Right lobe of liver (tissue), 6 donors: ENCODE data around the gene KLF12. TPM values are rescaled to one million over a fixed set of nuclear protein-coding genes. Genes with fewer than 3 reads are reported as not detected.
A peak's percentile ranks its signal among the peaks of the same experiment; 100 is the strongest.

Experiments used
- ATAC-seq, 4 donors: fragments of 200-7000 bp; cut with Tn5 transposase; one replicate each; pipeline ENCODE4 v1.9.1; 2020; ENCODE audit warnings: mild to moderate bottlenecking in 4 of 4, moderate library complexity in 4 of 4
- DNase-seq, 3 donors: peaks; one replicate each; pipeline ENCODE4 v3.0.0-alpha.2; 2020
- H3K27ac ChIP-seq, 3 donors: fragments of 200-600 bp; one replicate each; pipeline ENCODE4 v1.8.0; 2022
- H3K27me3 ChIP-seq, 2 donors: fragments of 200-600 bp; one replicate each; pipeline ENCODE4 v1.8.0; 2022
- H3K36me3 ChIP-seq, 4 donors: fragments of 200-600 bp; sonication (generic) in 1 of 4; one replicate each; pipeline versions ENCODE4 v1.5.1 to v1.8.0; 2017 to 2022; ENCODE audit warnings: control low read depth in 1 of 4
- H3K4me1 ChIP-seq, 4 donors: fragments of 200-600 bp; sonication (generic) in 1 of 4; one replicate each; pipeline versions ENCODE4 v1.5.1 to v1.8.0; 2017 to 2022; ENCODE audit warnings: control low read depth in 1 of 4
- H3K4me3 ChIP-seq, 3 donors: fragments of 200-600 bp; one replicate each; pipeline ENCODE4 v1.8.0; 2022
- H3K9me3 ChIP-seq, 4 donors: fragments of 200-600 bp; sonication (generic) in 1 of 4; one replicate each; pipeline versions ENCODE4 v1.5.1 to v1.8.0; 2017 to 2022; ENCODE audit warnings: control low read depth in 1 of 4
- POLR2A ChIP-seq: fragments of 450-650 bp; IDR thresholded peaks from one replicate; pipeline ENCODE4 v1.6.1; 2017; ENCODE audit warnings: antibody characterized with exemption, mild to moderate bottlenecking
- WGBS: methylation state at CpG from one replicate; pipeline ENCODE4 v1.1.6; 2018; ENCODE audit warnings: low coverage, low lambda C conversion rate; ENCODE audit not compliant: insufficient coverage; ENCODE audit errors: missing lambda C conversion rate; 5-methylcytosine and 5-hydroxymethylcytosine counted together
- intact Hi-C, 2 donors: fragments of 100-400 bp; cut with DNase I; formaldehyde crosslinking; loops; one replicate each; pipeline versions ENCODE4 v1.11.2 to v1.14.1; 2022
- total RNA-seq, 6 experiments: library from RNA; depleted of rRNA in 2 of 6; stranded (reverse); fragments of >200 nt in 2 of 6; fragmentation: NEBNext Ultra II Directional in 3 of 6; extraction: Animal tissue kit (Norgen Biotek cat#: 25700) in 3 of 6; gene quantifications; one replicate each; pipeline versions ENCODE4 v1.1.0 to v1.2.4, GENCODE V29; 2016 to 2023
- TF ChIP-seq, protein P1 (sequence below), 4 donors: fragments of 200-600 bp in 3 of 4; fragments of 450-650 bp in 1 of 4; IDR thresholded peaks; one replicate each; pipeline versions ENCODE4 v1.5.1 to v1.8.0; 2016 to 2022; ENCODE audit warnings: antibody characterized with exemption in 4 of 4, mild to moderate bottlenecking in 2 of 4
- donor health status: DM: no; HTN: yes; CAD: no.
- donor health status: DM: no; HTN: no; CAD: no.
- donor health status: DM: no; HTN: no; CAD: no.
- donor health status: DM: no; HTN: yes; CAD: no.
- donor health status: DM: no; HTN: yes; CAD: no.

Gene KLF12
- total RNA-seq, 6 experiments from 2014 or later = 6.0 to 20.7 (median 10.4) TPM

DNA sequence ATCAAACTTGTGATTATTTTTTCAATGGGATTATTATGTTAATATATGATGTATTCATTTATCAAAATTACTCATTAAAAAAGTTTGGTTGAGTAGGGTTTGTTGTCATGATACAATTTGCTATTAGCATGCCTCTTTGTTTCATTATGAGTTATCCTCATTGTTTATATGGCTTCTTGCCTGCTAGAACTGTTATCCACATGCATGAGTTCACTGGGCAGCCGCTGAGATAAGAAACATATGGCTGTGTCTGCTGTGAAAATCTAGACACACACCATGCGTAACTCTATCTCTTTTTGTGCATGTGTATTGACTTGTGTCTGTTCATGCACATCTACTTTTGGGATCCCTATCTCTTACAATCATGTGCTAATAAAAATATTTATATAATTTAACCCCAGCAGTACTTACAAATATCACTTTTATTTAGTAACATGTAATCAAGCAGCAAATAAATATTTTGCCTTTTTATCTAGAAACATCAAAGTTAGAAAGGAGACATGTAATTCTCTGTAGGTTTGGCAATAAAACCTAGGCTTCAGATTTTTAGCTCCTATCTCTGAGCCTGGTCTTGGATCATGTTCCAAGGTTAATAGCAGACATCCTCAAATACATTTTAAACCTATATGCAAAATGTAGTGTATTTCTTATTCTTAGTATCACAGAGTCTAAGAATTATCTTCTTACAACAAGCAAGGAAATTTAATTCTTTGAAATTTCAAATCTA, 11.2 kb upstream of the KLF12 start:
- Histone ChIP-seq H3K4me1 (peaks cover 0 to 12% (median 0%) of the 10 kb centered on the region in 4 donors), H3K27me3 (no peaks in the 10 kb centered on the region), H3K36me3 (no peaks in the 10 kb centered on the region), H3K4me3 (no peak overlapping the region), H3K9me3 (no peaks in the 10 kb centered on the region), H3K27ac (no peak overlapping the region)
- WGBS = 46% methylated on average over 2 of the region's 2 CpGs
- intact Hi-C loops = no loop called here
- TF ChIP-seq POLR2A = no peak
- TF ChIP-seq, protein P1, sequence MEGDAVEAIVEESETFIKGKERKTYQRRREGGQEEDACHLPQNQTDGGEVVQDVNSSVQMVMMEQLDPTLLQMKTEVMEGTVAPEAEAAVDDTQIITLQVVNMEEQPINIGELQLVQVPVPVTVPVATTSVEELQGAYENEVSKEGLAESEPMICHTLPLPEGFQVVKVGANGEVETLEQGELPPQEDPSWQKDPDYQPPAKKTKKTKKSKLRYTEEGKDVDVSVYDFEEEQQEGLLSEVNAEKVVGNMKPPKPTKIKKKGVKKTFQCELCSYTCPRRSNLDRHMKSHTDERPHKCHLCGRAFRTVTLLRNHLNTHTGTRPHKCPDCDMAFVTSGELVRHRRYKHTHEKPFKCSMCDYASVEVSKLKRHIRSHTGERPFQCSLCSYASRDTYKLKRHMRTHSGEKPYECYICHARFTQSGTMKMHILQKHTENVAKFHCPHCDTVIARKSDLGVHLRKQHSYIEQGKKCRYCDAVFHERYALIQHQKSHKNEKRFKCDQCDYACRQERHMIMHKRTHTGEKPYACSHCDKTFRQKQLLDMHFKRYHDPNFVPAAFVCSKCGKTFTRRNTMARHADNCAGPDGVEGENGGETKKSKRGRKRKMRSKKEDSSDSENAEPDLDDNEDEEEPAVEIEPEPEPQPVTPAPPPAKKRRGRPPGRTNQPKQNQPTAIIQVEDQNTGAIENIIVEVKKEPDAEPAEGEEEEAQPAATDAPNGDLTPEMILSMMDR (IDR thresholded peaks at IDR 0.05) = no peak
- DNase-seq (no peak), ATAC-seq (no peak)

DNA sequence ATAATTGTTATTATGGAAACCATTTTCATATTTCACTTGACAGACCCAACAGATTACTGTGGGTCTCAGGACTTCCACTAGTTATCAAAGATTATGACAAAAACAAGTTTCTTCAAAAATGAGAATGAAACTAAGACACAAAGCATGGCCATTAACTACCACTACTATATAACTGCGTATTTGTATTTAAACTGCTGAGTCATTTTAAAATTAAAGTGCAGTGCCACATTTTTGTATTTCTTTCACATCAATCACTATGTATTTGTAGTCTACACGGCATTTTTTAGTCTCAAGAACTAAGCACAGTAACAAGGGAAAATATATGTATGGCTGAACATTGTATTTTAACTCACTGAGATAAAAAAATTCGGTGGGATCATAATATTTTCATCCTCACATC, 10.1 kb upstream of the KLF12 start:
- H3K27me3 ChIP-seq = no peaks in the 10 kb centered on the region
- intact Hi-C loops = no loop called here
- no peak overlapping the region for H3K27ac ChIP-seq
- TF ChIP-seq, protein P1 (IDR thresholded peaks at IDR 0.05) = no peak
- no peak for TF ChIP-seq POLR2A
- no peak overlapping the region for H3K4me3 ChIP-seq
- H3K36me3 ChIP-seq = no peaks in the 10 kb centered on the region
- DNase-seq (no peak), ATAC-seq (no peak)
- H3K4me1 ChIP-seq = peaks cover 0 to 12% (median 0%) of the 10 kb centered on the region in 4 donors
- H3K9me3 ChIP-seq = no peaks in the 10 kb centered on the region
- 70% methylated on average over 3 of the region's 3 CpGs for WGBS

DNA sequence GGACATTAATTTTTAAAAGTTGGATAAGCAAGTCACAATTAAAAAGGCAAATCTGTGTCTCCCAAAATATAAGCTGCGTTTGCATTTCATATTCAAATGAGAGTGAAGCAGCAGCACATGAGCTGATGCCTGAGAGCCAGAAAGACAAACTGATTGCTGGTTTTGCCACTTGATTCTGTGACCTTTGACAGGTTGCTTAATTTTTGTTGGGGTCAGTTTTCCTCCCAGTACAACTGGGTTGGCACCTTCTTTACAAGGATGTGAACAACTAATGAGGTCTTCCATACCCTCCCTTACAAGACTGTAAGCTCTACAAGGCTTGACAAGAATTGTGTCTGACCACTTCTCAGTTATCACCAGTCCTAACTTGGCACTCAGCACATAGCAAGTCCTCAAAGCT, 8.1 kb upstream of the KLF12 start:
- intact Hi-C loops = no loop called here
- Histone ChIP-seq H3K36me3 (no peaks in the 10 kb centered on the region), H3K9me3 (no peaks in the 10 kb centered on the region), H3K27ac (no peak overlapping the region), H3K4me3 (no peak overlapping the region), H3K4me1 (peaks cover 0 to 12% (median 0%) of the 10 kb centered on the region in 4 donors), H3K27me3 (no peaks in the 10 kb centered on the region)
- 31% methylated on average over 1 of the region's 1 CpG for WGBS
- TF ChIP-seq, protein P1 (IDR thresholded peaks at IDR 0.05) = no peak
- ATAC-seq (peak; percentile 58 to 87 (median 80)), DNase-seq (no peak)

DNA sequence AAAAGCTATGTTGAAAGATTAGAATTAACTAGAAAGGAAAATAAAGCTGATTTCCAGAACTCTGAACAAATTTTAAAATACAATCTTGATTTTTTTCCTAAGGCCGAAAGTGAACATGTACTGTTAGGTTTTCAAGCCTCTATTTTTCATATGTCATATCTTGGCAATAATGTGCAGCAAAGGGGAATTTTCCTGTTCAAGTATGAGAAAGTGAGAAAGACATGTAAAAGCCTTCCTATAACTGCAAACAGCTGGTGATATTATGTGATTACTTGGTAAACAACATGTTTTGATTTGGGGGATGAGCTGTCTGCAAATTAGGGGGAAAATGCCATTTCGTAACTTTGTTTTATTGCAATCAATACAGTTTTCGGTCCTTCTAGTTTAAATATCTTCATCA, 4.0 kb upstream of the KLF12 start:
- no peak for ATAC-seq
- peaks cover 0 to 12% (median 0%) of the 10 kb centered on the region in 4 donors for H3K4me1 ChIP-seq
- TF ChIP-seq, protein P1 (IDR thresholded peaks at IDR 0.05) = no peak
- TF ChIP-seq POLR2A = no peak
- WGBS = 83% methylated on average over 3 of the region's 3 CpGs
- intact Hi-C loops = no loop called here
- H3K9me3 ChIP-seq = no peaks in the 10 kb centered on the region
- DNase-seq = no peak
- no peak overlapping the region for H3K4me3 ChIP-seq
- H3K27ac ChIP-seq = no peak overlapping the region
- H3K36me3 ChIP-seq = no peaks in the 10 kb centered on the region
- H3K27me3 ChIP-seq = no peaks in the 10 kb centered on the region
